CMK (cell line): Measurements from ENCODE around the gene TUBG1.
"Not testable (repeated sequence)": the region's sequence is repeated elsewhere in the genome, so short reads cannot be mapped to it uniquely, and the experiment has no call there.

Experiments
- DNase-seq: peaks from one replicate; pipeline ENCODE4 v3.0.0-alpha.2; 2010; ENCODE audit warnings: low read depth

The TUBG1 gene

DNA sequence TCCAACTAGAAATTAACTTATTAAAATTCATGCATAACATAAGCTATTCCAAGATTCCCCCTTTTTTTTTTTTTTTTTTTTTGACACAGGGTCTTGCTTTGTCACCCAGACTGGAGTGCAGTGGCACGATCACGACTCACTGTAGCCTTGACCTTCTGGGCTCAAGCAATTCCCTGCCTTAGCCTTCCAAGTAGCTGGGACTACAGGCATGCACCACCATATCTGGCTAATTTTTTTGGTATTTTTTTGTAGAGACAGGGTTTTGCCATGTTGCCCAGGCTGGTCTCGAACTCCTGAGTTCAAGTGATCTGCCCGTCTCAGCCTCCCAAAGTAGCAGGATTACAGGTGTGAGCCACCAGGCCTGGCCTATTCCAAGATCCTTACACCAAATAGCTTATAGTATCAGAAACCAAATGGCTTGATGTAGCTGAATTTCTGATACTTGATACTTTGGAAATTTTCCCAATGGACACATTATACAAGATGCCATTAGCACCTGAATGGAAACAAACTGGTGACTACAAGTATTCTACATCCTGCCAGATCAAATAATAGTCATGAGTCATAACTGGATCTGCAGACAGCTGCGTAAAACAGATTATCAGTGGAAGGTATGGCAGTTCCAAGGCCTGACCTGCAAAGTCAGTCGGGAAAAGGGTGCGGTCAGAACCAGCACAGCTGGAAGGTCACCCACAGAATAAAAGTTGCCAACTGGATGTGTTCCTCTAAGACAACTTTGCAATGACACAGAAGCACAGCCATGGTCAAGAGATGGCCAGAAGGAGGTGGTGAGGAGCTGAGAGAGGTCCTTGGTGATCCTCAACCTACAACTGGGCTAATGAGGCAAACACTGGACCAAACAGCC is 14.5 kb downstream of the TUBG1 start:
- DNase-seq: no peak

DNA sequence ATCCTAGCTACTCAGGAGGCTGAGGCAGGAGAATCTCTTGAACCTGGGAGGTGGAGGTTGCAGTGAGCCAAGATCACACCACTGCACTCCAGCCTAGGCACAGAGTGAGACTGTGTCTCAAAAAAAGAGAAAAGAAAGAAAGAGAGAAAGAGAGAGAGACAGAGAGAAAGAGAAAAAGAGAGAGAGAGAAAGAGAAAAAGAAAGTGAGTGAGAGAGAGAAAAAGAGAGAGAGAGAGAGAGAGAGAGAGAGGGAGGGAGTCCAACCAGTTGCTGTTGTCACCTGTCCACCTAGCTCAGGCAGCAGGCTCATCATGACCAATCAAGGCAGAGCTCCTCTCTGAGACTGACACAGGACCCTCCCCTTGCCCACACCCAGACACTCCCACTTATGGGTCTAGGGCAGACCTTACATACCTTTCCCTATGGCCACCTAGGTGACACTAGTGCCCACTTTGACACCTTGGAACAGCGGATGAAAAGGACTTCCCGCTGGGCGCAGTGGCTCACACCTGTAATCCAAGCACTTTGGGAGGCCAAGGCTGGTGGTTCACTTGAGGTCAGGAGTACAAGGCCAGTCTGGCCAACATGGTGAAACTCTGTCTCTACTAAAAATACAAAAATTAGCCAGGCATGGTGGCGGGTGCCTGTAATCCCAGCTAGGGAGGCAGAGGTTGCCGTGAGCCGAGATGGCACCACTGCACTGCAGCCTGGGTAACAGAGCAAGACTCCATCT is 17.7 kb downstream of the TUBG1 start:
- DNase-seq: not testable (repeated sequence)

DNA sequence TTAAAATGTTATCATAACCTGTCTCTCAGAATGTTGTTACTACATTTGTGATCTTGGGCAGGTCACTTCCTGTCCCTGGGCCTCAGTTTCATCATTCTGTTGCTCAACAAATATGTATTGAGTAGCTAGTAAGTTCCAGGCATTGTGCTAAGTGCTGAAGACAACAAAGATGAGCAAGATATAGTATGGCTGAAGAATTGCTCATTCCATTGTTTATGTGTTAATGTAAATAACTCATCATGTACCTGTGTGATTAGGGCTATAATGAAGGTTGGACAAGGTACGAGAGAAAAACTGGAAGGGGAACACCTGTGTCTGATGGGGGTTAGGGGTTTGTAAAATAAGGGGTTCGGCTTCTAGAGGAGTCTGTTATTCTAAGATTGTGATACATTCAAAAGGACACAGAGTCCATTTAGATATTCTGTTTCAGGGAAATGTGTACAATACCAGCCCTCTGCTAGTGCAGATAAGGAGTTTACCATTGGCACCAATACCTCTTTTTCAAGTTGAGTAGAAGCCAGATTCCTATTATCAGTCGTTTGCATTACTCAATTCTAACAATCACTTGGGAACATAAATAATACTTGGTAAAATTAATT is 20.0 kb downstream of the TUBG1 start:
- no peak for DNase-seq

DNA sequence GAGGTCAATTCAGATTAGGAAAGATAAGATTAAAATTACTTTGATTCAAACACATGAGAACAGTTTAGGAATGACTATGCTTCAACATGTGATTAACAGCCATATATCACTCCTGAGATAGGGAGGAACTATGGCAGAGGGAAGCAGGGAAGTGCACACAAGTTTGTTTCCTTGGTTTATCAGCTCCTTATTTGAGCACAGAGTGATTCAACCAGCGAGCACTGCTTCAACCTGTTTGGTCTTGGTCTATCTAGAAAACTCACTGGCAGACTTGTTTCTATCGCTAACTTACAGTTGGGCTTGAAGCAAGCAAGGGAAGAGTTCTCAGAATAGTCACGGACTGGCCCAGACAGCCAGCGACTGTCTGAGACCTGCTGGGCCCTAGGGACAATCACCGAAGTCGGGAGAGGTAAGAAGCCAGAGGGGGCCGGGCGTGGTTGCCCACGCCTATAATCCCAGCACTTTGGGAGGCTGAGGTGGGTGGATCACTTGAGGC is 23.5 kb downstream of the TUBG1 start:
- DNase-seq: no peak

DNA sequence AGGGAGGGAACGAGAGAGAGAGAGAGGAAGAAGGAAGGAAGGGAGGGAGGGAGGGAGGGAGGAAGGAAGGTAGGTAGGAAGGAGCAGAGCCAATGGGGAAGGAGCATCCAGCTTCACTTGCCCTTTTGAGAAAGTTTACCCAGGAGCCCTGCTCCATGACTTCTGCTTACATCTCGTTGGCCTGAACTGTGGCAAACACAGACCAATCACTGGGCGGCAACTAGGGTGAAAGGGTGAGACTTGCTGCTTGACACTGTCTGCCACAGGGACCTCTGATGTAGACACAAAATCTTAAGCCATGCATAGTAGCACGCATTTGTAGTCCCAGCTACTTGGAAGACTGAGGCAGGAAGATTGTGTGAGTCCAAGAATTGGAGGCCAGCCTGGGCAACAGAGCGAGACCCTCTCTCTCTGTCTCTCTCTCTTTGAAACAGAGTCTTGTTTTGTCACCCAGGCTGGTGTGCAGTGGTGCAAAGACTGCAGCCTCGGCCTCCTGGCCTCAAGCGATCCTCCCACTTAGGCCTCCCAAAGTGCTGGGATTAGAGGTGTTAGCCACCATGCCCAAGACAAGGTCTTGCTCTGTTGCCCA is 30.1 kb downstream of the TUBG1 start:
- DNase-seq: no peak

DNA sequence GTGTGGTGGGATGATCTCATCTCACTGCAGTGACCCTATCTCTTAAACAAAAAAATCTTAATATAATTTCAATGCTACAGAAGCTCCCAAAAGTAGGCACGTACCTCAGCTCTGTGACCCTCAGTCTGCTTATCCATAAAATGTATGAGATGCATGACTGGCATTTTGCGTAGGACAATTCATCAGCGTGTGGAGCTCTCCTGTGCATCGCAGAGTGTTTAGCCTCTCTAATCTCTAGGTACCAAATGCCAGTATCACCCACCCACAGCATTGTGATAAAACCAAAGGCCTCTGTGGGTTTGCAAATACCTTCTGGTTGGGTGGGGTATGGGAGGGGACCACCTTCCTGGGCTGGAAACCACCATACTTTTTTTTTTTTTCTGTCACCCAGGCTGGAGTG is 30.6 kb downstream of the TUBG1 start:
- no peak for DNase-seq

DNA sequence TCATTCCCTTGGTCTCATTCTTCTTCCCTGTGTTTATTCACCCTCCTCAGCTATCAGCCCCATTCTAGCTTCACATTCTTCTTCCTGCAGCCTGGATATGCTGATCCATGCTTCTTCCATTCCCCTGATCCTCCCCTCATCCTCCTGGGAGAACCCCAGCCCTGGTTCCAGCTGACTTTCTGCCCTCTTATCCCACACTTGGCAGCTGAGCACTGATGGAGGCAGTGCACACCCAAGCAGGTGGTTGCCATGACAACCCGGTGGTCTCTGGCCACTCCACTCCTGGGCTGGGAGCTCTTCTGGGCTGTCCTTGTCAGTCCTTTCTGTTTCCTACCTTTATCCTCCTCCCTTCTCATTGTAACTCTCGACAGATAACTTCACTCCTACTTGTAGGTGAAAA is 32.9 kb downstream of the TUBG1 start:
- no peak for DNase-seq

DNA sequence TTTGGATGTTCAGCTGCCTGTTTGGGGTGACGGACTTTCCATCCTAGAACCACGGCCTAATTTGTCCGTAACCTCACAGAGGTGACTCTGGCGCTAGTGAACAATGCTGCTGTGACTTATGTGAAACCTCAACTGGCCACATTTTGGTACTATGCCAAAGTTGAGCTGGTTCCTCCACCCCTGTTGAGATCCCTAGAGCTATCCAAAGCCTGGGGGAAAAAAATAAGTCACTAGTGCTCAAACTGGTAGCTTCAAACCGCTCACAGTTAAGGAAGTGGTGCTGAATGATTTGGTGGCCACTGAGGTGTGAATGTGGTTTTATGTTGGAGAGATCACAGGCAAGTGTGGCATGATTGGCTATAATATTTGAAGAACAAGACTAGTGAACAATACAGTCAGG is 38.3 kb downstream of the TUBG1 start:
- no peak for DNase-seq

DNA sequence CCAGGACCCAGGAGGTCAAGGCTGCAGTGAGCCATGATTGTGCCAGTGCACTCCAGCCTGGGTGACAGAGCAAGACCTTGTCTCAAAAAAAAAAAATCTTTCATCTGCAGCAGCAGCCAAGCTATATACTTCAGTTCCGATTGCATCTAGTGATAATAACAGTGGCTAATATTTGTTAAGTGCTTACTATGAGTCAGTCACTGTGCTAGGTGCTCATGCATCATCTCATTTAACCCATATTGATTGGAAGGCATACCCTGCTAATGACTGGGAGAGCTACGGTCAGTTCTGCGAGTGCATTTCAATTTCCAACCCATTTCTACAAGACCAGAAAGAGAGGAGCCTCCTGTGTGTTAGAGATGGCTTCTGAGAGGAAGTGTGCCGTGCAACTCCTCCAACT is 41.9 kb downstream of the TUBG1 start:
- DNase-seq: no peak

DNA sequence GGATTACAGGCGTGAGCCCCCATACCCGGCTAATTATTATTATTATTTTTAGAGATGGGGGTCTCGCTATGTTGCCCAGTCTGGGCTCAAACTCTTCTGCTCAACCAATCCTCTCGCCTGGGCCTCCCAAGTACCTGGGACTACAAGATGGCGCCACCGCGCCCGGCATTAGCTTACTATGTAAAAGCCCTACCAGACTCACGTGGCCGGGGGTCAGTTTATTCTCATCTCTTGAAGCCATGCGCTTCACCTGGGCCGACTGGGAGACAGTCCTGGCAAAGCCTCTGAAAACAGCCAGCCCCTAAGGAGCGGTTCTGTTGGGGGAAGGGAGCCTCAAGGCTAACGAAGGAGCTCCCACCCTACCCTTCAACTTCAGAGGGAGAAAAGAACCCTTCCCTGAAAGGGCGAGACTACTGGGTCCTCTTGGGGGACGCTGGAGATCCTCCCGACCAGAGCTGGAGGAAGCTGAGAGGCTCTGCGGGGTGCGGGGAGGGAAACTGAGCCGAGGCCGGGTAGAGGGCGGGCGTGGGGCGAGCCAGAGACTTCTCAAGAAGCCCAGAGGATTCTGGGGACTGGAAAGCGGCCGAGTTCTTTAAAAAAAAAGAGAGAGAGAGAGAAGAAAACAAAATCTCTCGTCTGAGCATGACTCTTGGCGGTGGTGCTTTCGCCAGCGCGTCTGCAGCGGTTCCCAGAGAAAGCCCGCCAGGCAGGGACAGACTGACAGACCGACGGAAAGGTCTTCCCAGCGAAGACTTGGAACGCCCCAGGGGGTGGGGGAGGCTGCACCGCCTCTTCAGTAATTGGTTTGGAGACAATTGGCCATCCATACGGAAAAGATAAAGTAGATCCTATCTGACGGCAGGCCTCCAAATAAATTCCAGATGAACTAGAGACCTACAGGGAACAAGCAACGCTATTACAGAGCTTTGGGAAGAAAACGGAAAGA is 44.0 kb downstream of the TUBG1 start:
- DNase-seq: no peak

DNA sequence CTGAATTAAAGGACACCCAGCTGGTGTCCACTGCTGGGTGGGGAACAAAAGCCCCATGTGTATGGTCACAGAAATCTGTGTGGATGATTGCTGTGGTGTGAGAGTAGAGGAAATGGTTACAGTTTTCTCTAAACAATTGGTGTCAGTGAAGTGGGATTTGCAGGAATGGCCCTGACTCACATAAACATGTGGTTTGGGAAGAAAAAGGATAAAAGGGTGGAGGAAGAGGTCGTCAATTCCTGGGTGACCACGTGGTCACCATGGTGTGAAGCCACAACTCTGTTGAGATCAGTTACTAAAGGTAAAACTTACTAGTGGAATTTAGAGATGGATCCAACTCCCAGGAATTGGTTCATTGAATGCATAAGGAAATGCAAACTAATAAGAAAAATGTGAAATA is 46.0 kb downstream of the TUBG1 start:
- no peak for DNase-seq

DNA sequence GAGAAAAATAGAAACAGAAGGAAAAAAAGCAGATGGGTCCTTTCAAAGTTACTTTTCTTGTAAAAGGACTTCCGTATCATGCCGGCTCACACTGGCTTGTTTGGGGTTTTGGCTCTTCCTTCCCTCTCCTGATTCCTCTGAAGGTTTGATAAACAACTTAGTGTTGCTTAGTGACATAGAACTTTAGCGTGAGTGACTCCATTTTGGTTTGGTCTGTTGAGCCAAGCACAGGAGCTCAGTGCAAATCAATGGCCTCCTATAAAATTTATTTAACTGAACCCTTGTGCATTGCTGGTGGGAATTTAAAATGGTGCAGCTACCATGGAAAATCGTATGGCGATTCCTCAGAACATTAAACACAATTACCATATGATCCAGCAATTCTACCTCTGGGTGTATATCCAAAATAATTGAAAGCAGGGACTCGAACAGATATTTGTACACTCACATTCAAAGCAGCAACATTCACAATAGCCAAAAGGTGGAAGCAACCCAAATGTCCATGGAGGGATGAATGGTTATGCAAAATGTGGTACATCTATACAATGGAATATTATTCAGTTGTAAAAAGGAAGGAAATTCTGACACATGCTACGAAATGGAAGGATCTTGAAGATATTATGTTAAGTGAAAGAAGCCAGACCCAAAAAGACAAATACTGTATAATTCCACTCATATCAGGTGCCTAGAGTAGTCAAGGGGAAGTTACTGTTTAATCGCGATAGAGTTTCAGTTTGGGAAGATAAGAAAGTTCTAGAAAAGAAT is 48.5 kb downstream of the TUBG1 start:
- no peak for DNase-seq

DNA sequence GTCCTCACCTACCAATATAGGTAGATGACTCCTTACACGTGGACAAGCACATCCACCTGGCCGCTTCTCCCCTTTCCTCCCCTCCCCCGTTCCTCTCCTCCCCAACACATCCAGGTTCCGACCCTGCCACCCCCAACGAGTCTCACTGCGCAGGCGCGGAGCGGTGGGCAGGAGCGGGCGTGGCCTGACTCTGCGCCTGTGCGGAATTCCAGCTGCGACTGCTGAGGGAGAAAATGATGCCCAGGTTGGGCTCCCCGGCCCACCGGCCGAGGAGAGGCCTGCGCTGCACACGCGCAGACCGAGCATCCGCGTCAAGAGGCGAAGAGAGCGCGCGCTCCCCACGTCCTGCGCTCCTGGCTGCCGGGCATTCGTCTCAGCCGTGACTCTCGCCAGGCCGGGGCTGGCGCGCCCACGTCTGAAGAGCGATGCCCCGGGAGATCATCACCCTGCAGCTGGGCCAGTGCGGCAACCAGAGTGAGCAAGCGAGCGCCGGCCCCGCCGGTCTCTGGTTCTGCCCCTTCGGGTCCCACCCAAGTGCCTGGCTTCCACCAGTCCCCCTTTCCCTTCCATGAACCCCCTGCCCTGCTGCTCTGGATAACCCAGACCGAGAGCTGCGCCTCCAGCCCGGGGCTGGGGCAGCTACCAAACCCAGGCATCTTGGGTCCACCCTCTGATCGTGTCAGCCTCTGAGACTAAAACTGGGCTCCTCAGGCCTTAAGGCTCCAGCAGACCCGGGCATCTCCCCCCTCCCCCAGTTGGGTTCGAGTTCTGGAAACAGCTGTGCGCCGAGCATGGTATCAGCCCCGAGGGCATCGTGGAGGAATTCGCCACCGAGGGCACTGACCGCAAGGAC is 49.8 kb downstream of the TUBG1 start, which contains the start of gene TUBG2:
Gene TUBG2, plus strand, starts transcription at position 206 of the 853 bp plus-strand sequence. Its CDS starts 220 bp downstream, at position 426.
- DNase-seq: peak; percentile 82

DNA sequence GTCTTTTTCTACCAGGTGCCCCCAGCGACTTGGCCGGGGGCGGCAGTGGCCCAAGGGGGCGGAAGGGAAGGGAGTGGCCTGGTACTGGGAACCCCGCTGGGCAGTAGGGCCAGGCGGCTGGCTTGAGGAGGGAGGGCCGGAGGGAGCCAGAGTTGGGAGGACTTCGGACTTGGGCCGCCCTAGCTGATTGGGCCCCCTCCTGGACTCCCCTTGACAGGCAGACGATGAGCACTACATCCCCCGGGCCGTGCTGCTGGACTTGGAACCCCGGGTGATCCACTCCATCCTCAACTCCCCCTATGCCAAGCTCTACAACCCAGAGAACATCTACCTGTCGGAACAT is 50.4 kb downstream of the TUBG1 start:
- DNase-seq: not testable (repeated sequence)

DNA sequence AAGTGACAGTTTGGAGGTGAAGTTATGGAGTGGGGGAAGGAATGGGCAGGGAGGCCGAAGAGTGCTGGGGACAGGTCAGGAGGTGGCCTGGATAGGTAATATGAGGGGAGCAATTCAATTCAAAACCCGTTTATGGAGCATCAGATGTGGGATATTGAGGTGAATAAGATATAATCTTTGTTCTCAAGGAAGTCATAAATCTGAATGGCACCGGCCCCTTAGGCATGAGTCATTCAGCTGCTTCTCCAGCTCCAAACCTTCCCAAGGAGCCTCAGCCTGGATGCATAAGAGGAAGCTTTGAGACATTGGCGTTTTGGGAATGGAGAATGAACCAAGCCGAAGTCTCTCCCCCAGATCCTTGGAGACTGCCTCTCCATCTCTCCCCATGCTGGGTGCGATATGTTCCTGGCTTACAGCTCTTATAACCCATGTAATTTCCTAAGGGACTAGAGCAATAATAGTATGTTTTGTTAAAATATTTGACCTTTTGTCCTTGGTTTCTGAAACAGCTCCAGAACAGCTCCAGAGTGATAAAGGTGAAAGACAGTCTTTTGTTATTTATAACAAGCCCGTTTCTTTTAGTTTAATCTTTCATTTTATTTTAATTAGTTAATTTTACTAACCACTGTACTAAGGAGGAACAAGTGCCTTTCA is 51.3 kb downstream of the TUBG1 start:
- no peak for DNase-seq
